Cardiac fibroblast (primary cell): ENCODE data around the gene NRCAM.

Experiments
- DNase-seq, 2 donors: peaks; one replicate each; pipeline versions ENCODE4 v3.0.0 to v3.0.0-alpha.2; 2010; ENCODE audit warnings: low read depth in 2 of 2
- H3K4me3 ChIP-seq, 2 donors: replicated peaks in 1 of 2; 1 replicate in 1 of 2; 2 replicates in 1 of 2; pipeline ENCODE4 v1.5.1; 2011; ENCODE audit warnings: low read depth in 2 of 2, low read length in 2 of 2, mild to moderate bottlenecking in 2 of 2, moderate library complexity in 1 of 2
- CTCF ChIP-seq: IDR thresholded peaks from one replicate; pipeline ENCODE4 v1.5.1; 2011; ENCODE audit warnings: low read depth, mild to moderate bottlenecking, low read length, inconsistent platforms

Gene NRCAM

GRCh38 chr7:108307194-108307593 is 149.0 kb downstream of the NRCAM start:
- no peak overlapping the region for H3K4me3 ChIP-seq
- DNase-seq: no peak
- TF ChIP-seq CTCF: no peak

GRCh38 chr7:108303332-108303731 is 152.9 kb downstream of the NRCAM start:
- DNase-seq: no peak
- no peak for TF ChIP-seq CTCF
- no peak overlapping the region for H3K4me3 ChIP-seq

- DNase-seq: no peak
- TF ChIP-seq CTCF: no peak
- no peak overlapping the region for H3K4me3 ChIP-seq
Measured at GRCh38 chr7:108301387-108301786, 154.8 kb downstream of the NRCAM start.

- no peak overlapping the region for H3K4me3 ChIP-seq
- no peak for TF ChIP-seq CTCF
- peak; percentile 53 to 78 for DNase-seq
Measured at GRCh38 chr7:108299251-108299973, 156.8 kb downstream of the NRCAM start.

- TF ChIP-seq CTCF: no peak
- peak in 1 of 2 donors; percentile 59 for DNase-seq
- no peak overlapping the region for H3K4me3 ChIP-seq
Measured at GRCh38 chr7:108296911-108297310, 159.3 kb downstream of the NRCAM start.

GRCh38 chr7:108294595-108294994 is 161.6 kb downstream of the NRCAM start:
- H3K4me3 ChIP-seq: no peak overlapping the region
- no peak for TF ChIP-seq CTCF
- DNase-seq: peak; percentile 37 to 41

- peak; percentile 66 to 82 for DNase-seq
- TF ChIP-seq CTCF: no peak
- H3K4me3 ChIP-seq: no peak overlapping the region
Measured at GRCh38 chr7:108293149-108293612, 163.1 kb downstream of the NRCAM start.
